ENCODE results near the gene UNC93A. TPM values are rescaled to one million over a fixed set of nuclear protein-coding genes. Genes with fewer than 3 reads are reported as not detected.
"Not testable (repeated sequence)": the region's sequence is repeated elsewhere in the genome, so short reads cannot be mapped to it uniquely, and the experiment has no call there.

The UNC93A gene
- total RNA-seq, 1 experiment from 2014 or later: not detected

DNA sequence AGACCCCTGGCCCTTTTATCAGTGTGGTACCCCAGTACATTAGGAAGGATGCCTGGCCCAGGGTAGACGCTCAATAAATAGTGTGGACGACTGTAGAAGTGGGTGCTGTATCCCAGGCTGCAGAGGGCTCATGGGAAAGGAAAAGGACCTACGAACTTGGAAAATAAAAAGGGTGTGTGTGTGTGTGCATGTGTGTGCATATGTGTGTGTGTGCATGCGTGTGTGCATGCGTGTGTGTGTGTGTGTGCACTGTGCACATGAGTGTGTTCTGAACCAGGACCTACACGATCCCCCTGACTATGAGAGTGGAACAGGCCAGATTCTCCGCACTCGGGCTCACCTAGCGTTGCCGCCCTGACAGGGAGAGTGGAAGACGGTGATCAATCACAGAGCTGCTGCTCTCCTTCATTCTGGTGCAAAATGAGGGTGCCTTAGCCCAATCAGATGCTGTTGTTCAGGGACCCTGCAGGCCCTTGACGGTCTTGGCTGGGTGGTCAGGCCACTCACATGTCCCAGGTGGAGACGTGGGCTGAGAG lies 3.5 kb upstream of the UNC93A start:
- in situ Hi-C loops (cut with HindIII; ENCODE audit: low pct_unique_long_range_greater_than_20kb, low sequenced_read_pairs): no loop called here
- DNase-seq (ENCODE audit: low read depth, low spot score): no peak

DNA sequence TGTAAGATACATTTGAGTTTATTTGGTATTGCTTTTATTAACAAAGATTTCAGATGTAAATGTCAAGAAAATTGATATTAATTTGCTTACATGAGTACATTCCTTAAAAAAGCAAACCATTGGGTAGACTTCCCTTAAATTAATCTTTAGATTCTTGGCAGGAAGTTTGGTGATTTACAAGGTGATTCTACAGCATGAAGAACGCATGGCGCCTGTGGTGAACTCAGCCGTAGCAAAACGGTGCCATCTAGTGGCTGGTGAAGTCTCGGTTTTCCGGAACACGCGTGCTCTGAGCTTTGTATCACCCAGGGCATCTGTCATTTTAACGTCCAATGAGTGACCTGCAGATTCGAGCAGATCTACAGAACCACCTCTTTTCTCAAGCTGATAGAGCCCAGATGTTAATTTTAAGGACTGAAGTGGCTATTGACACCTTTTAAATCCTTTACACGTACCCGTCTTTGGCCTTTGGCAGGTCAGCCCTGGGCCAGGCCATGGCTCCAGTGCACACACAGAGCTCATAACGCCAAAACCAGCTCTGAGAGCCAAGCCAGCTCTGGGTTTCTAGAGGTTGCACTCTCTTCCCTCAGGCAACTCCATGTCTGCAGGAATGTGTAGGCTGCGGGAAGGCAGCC lies 2.4 kb upstream of the UNC93A start:
- in situ Hi-C loops (cut with HindIII; ENCODE audit: low pct_unique_long_range_greater_than_20kb, low sequenced_read_pairs): not testable (repeated sequence)
- peak; percentile 36 for DNase-seq (ENCODE audit: low read depth, low spot score)

DNA sequence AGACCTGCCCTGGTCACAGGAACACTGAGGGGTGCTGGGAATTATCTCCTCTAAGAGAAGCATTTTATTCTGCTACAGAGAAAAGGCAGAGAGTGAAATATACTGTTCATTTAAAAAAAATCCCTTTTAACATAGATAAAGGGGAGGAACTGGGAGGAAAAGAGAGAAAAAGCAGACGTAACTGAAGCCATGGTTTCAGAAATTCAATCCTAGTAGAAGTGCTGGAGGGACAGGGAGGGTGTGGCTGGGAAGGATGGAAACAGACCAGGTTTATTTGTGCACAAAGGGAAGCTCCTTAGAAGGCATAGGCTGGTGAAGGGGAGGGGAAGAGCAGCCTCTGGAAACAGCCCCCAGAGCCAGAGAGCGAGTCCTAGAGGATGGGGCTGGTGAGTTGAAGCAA lies 1.8 kb upstream of the UNC93A start:
- in situ Hi-C loops (cut with HindIII; ENCODE audit: low pct_unique_long_range_greater_than_20kb, low sequenced_read_pairs); DNase-seq (ENCODE audit: low read depth, low spot score): not testable (repeated sequence)

DNA sequence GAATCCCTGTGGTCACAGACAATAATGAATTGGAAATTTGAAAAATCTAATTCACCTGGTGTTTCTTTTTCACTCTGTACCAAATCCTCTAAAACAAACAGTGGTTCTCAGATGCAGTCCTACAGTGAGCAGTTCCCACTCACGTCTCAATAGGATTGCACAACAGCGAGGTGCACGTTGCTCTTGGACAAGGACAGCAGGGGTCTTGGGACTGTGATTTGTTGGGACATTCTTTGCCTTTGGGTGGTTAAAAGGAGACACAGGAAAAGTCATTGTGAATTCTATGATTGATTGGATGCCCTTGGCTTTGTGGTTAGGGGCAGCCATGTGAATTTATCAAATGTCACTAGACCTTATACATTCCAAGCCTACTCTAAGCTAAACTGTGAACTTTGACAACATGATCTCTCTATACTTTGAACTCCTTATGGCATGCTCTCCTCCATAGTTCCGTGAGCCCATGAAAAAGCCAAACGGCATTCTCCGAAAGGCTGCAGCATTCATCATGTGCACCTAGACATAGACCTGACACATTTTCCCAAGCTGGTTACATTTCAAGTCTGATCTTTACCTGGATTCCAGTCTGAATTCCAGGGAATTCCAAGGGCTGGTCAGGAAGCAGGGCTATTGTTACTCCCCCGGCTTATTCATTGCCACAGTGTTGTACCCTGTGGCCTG lies 647 bp downstream of the UNC93A start:
- DNase-seq (ENCODE audit: low read depth, low spot score): no peak
- in situ Hi-C loops (cut with HindIII; ENCODE audit: low pct_unique_long_range_greater_than_20kb, low sequenced_read_pairs): no loop called here

DNA sequence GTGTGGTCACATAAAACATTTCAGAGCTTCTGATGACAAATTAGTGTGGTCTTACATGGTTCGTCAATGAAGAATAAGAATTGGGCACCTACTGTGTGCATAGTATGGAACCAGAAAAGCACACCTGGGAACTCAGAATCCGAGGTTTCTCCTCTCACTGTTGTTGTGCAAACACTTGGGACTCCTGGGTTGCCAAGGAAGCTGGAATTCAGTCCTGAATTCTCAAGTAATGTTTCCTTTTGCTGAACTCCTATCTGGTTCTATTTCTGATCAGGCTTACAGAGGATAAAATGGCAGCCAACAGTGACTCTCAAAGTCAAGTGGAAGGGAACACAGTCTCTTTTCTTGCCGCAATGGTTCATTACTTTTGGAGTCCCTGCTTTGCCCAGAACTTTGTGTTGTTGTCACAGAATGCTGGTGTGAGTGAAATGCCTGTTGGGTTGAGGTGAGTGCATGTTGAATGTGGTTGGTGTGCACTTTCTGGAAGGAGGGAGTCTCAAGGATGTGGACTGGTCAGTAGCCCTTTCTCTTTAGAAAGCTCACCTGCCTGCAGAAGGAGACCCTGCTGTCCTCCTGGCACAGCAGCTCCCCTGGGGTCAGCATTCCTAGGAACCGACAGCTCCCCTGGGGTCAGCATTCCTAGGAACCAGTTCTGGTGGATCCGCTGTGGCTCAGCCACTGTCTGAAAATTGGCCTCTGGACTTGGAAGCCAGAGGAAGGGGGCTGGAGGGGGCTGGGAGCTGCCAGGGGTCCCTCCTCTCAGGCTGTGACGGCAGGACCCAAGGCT lies 1.4 kb downstream of the UNC93A start:
- in situ Hi-C loops (cut with HindIII; ENCODE audit: low pct_unique_long_range_greater_than_20kb, low sequenced_read_pairs): no loop called here
- DNase-seq (ENCODE audit: low read depth, low spot score): no peak

DNA sequence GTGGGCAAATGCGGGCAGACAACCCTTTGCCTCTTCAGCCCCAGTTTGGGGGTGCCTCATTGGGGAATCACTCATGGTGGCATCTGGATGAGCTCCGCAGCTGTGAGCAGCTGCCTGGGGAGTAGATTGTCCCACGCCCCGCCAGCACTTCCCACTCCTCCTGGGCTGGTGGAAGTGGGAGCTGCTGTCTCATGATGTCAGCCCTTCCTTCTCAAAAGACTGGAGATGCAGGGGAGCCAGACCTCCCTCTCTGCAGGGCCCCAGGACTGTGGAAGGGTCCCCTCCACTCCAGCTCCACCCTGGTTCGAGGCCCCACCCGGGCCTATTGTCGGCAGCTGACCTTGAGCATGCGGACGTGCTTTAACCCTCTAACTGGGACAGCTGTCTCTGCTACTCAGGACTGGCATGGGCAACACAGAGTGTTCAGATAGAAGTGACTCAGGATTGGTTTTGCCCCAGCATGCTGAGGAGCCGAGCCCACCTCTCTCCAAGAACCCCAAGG lies 2.0 kb downstream of the UNC93A start:
- in situ Hi-C loops (cut with HindIII; ENCODE audit: low pct_unique_long_range_greater_than_20kb, low sequenced_read_pairs): no loop called here
- no peak for DNase-seq (ENCODE audit: low read depth, low spot score)

DNA sequence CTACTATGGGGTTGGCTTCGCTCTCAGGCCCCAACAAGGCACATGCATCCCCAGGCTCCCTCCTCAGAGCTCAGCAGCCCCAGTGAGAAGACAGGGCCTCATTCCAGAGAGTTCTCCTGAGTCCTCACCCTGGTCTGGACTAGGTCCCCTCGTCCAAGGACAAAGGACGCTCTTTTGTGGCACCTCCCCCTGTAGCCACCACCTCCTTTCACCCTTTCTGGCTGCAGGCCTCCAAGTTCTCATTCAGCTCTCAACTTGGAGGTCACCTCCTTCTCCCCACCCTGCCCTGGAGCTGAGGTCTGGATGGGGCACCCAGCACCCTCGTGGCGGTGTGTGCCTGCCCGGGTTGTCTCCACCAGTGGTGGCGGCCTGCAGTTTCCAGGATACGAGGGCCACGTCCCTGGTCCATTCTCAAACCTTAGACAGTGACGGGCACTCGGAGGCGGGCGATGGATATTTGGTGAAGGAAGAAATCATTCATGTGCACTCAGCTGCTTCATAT lies 2.5 kb downstream of the UNC93A start:
- in situ Hi-C loops (cut with HindIII; ENCODE audit: low pct_unique_long_range_greater_than_20kb, low sequenced_read_pairs): no loop called here

DNA sequence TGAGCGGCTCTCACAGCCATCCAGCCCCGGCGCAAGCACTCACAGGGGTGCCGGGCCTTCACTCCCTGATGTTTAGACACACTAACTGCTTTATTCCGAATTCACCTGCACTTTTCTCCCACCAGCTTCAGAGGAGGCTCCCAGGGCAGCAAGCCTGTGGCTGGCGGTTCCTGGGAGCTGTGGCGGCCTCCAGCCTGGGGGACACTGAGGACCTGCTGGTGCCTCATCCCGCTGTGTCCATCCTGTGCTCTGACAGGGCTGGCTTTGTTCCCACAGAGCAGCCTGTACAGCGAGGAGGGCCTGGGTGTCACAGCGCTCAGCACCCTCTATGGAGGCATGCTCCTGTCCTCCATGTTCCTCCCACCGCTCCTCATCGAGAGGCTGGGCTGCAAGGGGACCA lies 3.1 kb downstream of the UNC93A start:
- in situ Hi-C loops (cut with HindIII; ENCODE audit: low pct_unique_long_range_greater_than_20kb, low sequenced_read_pairs): no loop called here
- DNase-seq (ENCODE audit: low read depth, low spot score): no peak

More for the DNA sequence above, 2.5 kb downstream of the UNC93A start:
- DNase-seq (ENCODE audit: low read depth, low spot score): no peak

DNA sequence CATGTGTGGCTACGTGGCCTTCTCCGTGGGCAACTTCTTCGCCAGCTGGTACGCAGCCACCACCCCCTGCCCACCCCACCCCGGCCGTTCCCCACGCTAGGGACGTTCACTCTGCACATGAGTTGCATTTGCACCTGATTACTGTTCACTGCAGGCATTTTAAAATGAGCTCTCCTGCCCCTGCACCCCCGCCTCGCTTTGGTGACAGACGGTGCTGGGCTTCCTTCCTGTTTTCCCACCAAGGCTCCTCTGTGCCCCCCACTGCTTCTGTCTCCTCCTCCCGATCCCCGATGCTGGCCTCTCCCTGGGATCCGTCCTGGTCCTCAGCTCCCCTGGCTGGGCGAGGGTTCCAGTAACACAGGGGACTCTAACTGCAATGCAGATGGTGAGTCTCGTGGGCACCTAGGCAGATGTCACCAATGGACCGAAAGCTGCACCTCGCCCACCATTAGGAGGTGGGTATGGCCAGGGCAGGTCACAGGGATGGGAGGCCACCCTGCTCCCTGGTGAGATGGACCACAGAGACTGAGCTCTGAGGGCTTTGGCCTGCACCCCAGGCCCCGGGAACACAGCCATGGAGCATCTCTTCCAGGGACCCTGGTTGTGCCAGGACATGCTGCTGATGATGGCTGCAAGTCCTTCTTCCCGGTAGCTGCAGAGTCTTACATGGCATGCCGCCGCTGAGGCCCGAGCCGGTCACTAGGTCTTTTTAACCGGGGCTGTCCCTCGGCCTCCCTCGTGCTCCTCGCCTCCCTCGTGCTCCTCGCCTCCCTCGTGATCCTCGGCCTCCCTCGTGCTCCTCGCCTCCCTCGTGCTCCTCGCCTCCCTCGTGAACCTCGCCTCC lies 3.8 kb downstream of the UNC93A start:
- DNase-seq (ENCODE audit: low read depth, low spot score): no peak

DNA sequence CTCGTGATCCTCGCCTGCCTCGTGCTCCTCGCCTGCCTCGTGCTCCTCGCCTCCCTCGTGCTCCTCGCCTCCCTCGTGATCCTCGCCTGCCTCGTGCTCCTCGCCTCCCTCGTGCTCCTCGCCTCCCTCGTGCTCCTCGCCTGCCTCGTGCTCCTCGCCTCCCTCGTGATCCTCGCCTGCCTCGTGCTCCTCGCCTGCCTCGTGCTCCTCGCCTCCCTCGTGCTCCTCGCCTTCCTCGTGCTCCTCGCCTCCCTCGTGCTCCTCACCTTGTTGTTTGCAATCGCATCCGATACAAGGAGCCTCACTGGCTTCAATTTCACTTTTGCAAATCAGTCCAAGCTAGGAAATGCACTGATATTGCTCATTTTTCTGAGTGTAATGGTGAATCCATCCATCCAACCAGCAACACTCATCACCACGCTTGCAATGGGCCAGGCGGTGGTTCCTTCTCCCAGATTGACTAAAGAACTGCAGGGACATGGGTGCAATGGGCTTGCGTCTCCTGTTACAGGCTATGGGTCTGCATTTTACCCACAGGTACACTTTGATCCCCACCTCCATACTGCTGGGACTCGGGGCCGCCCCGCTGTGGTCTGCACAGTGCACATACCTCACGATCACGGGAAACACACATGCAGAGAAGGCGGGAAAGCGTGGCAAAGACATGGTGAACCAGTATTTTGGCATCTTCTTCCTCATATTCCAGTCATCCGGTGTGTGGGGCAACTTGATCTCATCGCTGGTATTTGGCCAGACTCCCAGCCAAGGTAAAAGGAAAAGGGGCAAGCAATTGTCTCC lies 4.6 kb downstream of the UNC93A start:
- in situ Hi-C loops (cut with HindIII; ENCODE audit: low pct_unique_long_range_greater_than_20kb, low sequenced_read_pairs): no loop called here
- DNase-seq (ENCODE audit: low read depth, low spot score): no peak

More for the DNA sequence above, 3.8 kb downstream of the UNC93A start:
- in situ Hi-C loops (cut with HindIII; ENCODE audit: low pct_unique_long_range_greater_than_20kb, low sequenced_read_pairs): no loop called here

DNA sequence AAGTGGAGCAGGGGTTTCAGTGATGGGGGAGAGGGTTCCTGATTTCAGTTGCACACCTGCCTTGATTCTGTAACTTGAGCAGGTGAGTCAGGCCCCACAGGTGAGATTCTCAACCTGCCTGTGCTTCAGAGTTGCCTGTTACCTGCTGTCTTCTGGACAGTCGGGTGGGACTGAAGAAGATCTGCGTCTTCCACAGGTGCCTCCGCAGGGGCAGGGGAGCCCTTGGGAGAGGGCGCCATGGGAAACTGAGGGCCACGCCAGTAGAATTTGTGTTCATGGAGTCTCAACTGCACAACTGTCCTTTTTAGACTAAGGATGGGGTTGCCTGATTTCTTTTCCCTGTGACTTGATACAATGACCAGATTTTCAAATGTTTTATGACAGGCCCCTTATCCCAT lies 5.2 kb downstream of the UNC93A start:
- DNase-seq (ENCODE audit: low read depth, low spot score): no peak
- in situ Hi-C loops (cut with HindIII; ENCODE audit: low pct_unique_long_range_greater_than_20kb, low sequenced_read_pairs): no loop called here

DNA sequence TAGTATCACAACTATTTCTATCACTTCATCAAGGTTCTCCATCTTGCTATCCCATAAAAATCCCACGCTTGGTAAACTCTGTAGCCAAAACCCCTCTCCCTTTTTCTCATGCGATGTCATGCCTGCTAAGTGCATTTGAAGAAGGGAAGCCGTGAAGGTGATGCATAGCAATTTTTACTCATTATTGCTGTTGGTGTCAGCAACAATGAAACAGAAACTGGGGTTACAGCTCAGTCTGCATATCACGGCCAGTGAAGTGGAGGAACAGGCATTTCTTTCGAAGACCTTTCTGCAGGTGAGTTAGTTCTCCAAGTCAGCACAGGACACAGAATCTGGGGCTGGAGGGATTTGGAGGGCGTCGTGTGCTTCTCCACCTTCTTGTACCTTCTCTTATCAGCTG lies 5.8 kb downstream of the UNC93A start:
- no peak for DNase-seq (ENCODE audit: low read depth, low spot score)
- in situ Hi-C loops (cut with HindIII; ENCODE audit: low pct_unique_long_range_greater_than_20kb, low sequenced_read_pairs): no loop called here

DNA sequence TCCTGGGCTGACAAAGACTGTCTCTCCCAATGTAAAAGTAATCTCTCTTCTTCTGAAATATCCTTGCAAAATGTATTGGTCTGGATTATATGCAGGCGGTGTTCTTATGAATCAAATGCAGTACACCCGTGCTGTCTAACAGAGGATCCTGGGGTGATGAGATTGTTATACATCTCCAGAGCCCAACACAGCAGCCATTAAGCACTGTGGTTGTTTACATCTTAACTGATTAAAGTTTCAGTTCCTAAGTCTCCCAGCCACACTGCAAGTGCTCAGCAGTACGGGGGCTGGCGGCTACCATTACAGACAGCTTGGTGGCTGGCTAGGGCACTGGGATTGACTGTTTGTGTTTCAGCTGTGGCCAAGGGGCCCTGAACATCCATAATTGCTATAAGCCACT lies 7.0 kb downstream of the UNC93A start:
- in situ Hi-C loops (cut with HindIII; ENCODE audit: low pct_unique_long_range_greater_than_20kb, low sequenced_read_pairs): no loop called here

DNA sequence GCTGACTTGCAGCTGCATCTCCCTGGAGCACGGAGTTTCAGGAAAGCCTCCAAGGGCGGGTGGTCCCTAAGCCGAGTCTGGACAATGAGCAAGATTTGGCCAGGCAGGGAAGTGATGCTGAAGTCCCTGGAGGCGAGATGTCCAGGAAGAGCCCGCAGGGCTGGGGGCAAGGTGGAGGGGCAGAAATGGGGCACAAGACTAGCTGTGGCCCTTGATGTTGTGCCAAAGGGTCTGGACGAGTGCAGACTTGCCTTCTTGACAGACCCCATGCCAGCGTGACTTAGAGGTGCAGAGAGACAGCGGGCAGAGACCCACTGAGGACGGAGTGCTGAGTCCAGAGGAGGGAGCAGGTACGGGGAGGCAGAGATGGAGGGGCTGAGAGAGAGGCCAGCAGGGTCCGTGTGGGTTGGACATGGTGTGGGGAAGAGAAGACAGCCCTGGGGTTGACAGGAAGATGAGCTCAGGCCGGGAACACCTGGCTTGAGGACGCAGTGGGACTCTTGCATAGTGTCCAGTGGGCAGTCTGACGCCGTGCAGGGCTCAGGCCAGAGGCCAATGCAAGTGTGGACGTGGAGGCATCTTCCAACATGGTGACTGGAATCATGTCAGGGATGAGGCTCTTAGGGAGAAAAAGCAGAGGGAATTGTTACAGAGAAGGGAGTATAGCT lies 8.7 kb downstream of the UNC93A start:
- DNase-seq (ENCODE audit: low read depth, low spot score): no peak
- in situ Hi-C loops (cut with HindIII; ENCODE audit: low pct_unique_long_range_greater_than_20kb, low sequenced_read_pairs): no loop called here

More for the DNA sequence above, 7.0 kb downstream of the UNC93A start:
- no peak for DNase-seq (ENCODE audit: low read depth, low spot score)

DNA sequence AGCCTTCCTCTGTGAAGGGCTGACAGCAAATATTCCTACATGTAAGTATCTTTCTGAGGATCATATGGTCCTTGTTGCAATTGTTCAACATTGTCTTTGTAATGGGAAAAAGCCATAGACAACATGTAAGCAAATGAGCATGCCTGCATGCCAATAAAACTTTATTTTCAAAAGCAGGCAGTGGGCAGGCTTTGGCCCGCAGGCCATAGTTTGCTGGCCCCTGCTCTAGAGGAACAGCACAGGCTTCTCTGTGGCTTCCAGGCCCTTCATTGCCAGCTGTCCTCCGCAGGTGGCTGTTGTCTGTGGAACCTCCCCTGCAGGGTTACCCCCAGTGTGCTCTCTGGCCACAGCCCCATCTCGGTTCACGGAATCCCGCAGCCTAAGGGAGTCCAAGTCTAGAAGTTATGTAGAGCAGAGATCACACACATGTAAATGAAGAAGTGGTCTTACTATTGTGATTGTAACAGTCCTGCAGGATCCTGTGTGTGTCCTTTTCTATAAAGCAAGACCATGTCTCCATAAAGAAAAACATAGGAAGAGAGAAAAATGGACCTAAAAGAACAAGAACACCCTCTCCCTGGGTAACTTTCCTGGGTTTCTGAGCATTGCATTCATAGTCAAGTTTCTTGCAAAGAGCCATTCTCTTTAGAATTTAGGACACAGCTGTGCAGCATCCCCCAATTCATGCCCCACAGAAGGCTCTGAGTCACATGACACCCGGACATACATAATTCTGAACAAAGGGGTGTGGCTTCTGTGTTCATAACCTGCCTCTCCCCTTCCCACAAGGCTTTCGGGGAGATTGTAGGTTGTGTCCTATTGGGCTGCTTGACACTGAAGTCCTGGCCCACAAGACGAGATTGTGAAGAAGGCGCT lies 10.0 kb downstream of the UNC93A start:
- DNase-seq (ENCODE audit: low read depth, low spot score): no peak
- in situ Hi-C loops (cut with HindIII; ENCODE audit: low pct_unique_long_range_greater_than_20kb, low sequenced_read_pairs): no loop called here
